ENCODE measurements around the gene L3MBTL2. TPM values are rescaled to one million over a fixed set of nuclear protein-coding genes. Genes with fewer than 3 reads are reported as not detected.

The L3MBTL2 gene
- total RNA-seq, 4 donors from 2014 or later = 6.3 to 20.9 (median 16.8) TPM

- TF ChIP-seq POLR2A (IDR thresholded peaks at IDR 0.05) = no peak
- TF ChIP-seq CTCF (IDR thresholded peaks at IDR 0.05) = no peak
- peak in 1 of 2 donors; percentile 69 for DNase-seq (ENCODE audit: low spot score in 2 of 2)
- intact Hi-C loops (cut with DNase I; ENCODE audit: low total_unique reads) = no loop called here
- H3K4me3 ChIP-seq (ENCODE audit: low read depth, poor library complexity, severe bottlenecking) = no peak overlapping the region
- WGBS, 2 donors = 45 to 47% methylated on average over 3 of the region's 3 CpGs
Observed at GRCh38 chr22:41280065-41280464, 75.0 kb downstream of the L3MBTL2 start.

- DNase-seq (ENCODE audit: low spot score in 2 of 2) = no peak
Observed at GRCh38 chr22:41280854-41281253, 75.7 kb downstream of the L3MBTL2 start.

More at GRCh38 chr22:41280854-41281253, 75.7 kb downstream of the L3MBTL2 start:
- no peak for TF ChIP-seq POLR2A (IDR thresholded peaks at IDR 0.05)
- TF ChIP-seq CTCF (IDR thresholded peaks at IDR 0.05) = no peak
- no peak overlapping the region for H3K4me3 ChIP-seq (ENCODE audit: low read depth, poor library complexity, severe bottlenecking)
- intact Hi-C loops (cut with DNase I; ENCODE audit: low total_unique reads) = no loop called here
- 67 to 76% methylated on average over 2 of the region's 2 CpGs for WGBS, 2 donors

Small RNAs within 50 kb of the gene (microRNA-seq; reads per million reads assigned to microRNA genes)
- gene MIR6889 (ENCODE audit: borderline number of aligned reads in 1 of 2, borderline replicate concordance in 2 of 2) = 0 reads per million in 2 donors

Other genes with a start within 250 kb of the L3MBTL2 start
- 10 to 100 TPM; 72.4 to 86.9 (median 74.9) TPM for gene EP300, start 112.7 kb upstream of the L3MBTL2 start, total RNA-seq
- gene CHADL, start 35.6 kb downstream of the L3MBTL2 start, total RNA-seq = 10 to 100 TPM; 10.5 to 16.3 (median 11.5) TPM
- gene RANGAP1, start 80.9 kb downstream of the L3MBTL2 start, total RNA-seq = 100 to 1,000 TPM; 119 to 150 (median 121) TPM
- 10 to 100 TPM; 19.9 to 39.9 (median 31.2) TPM for gene ZC3H7B, start 96.2 kb downstream of the L3MBTL2 start, total RNA-seq
- gene TEF, start 176.6 kb downstream of the L3MBTL2 start, total RNA-seq = 10 to 100 TPM; 27.3 to 56.1 (median 42.8) TPM
- gene TOB2, start 241.5 kb downstream of the L3MBTL2 start, total RNA-seq = 10 to 100 TPM; 31.5 to 45.9 (median 37.9) TPM